A673 (cell line): ENCODE measurements around the gene CELF4. TPM values are rescaled to one million over a fixed set of nuclear protein-coding genes. Genes with fewer than 3 reads are reported as not detected.

Source experiments
- BruUV-seq: library from RNA; stranded (reverse); fragments of 400-500 nt; replicated peaks from 2 replicates; lab custom pipeline; 2021; lab: Mats Ljungman, UMichigan
- CTCF ChIA-PET: fragments of 300-600 bp; sonication (Branson Sonifier 250); formaldehyde crosslinking; loops from one replicate; lab custom pipeline; 2022; ENCODE audit warnings: antibody characterized with exemption; lab: Charles Lee
- POLR2A ChIA-PET: fragments of 300-600 bp; sonication (Branson Sonifier 250); formaldehyde crosslinking; loops from one replicate; lab custom pipeline; 2022; ENCODE audit warnings: antibody characterized with exemption; ENCODE audit not compliant: low non-redundant PET; lab: Charles Lee
- DNase-seq: peaks from one replicate; pipeline ENCODE4 v3.0.0-alpha.2; 2015; ENCODE audit warnings: low spot score
- H3K27ac ChIP-seq: fragments of 200-600 bp; sonication (generic); 2 replicates; pipeline ENCODE4 v1.5.1; 2016; ENCODE audit warnings: mixed run types, low read depth, mild to moderate bottlenecking, mixed read lengths, antibody characterized with exemption, low read length; ENCODE audit not compliant: poor library complexity, severe bottlenecking
- H3K27me3 ChIP-seq: fragments of 200-600 bp; sonication (generic); replicated peaks from 2 replicates; pipeline ENCODE4 v1.6.1; 2017; ENCODE audit warnings: mixed run types, low read depth, mild to moderate bottlenecking, mixed read lengths, antibody characterized with exemption, low read length; ENCODE audit not compliant: insufficient read depth, poor library complexity
- H3K36me3 ChIP-seq: fragments of 200-600 bp; sonication (generic); 2 replicates; pipeline ENCODE4 v1.6.1; 2016; ENCODE audit warnings: mixed run types, mild to moderate bottlenecking, mixed read lengths, antibody characterized with exemption, low read length; ENCODE audit not compliant: insufficient read depth, poor library complexity, severe bottlenecking
- H3K4me1 ChIP-seq: fragments of 200-600 bp; sonication (generic); 2 replicates; pipeline ENCODE4 v1.6.1; 2017; ENCODE audit warnings: mixed run types, mild to moderate bottlenecking, mixed read lengths, antibody characterized with exemption, low read length; ENCODE audit not compliant: insufficient read depth, poor library complexity, severe bottlenecking
- H3K4me3 ChIP-seq: fragments of 200-600 bp; sonication (generic); 2 replicates; pipeline ENCODE4 v1.5.1; 2016; ENCODE audit warnings: low read depth, mixed run types, mild to moderate bottlenecking, mixed read lengths, low read length; ENCODE audit not compliant: poor library complexity, severe bottlenecking
- H3K9me3 ChIP-seq: fragments of 200-600 bp; sonication (generic); 2 replicates; pipeline ENCODE4 v1.6.1; 2016; ENCODE audit warnings: mixed run types, low read depth, mild to moderate bottlenecking, mixed read lengths, antibody characterized with exemption, low read length; ENCODE audit not compliant: poor library complexity, severe bottlenecking
- EZH2 ChIP-seq: fragments of 200-600 bp; sonication (generic); IDR thresholded peaks from 2 replicates; pipeline ENCODE4 v1.6.1; 2017; ENCODE audit warnings: borderline replicate concordance, low read depth, mild to moderate bottlenecking, mixed read lengths, antibody characterized with exemption, low read length; ENCODE audit not compliant: poor library complexity, severe bottlenecking
- intact Hi-C: fragments of 100-400 bp; cut with micrococcal nuclease; formaldehyde crosslinking; loops from one replicate; pipeline ENCODE4 v1.10.0; 2022; ENCODE audit not compliant: unreplicated experiment
- total RNA-seq: library from RNA; stranded (reverse); gene quantifications from 2 replicates; pipeline ENCODE4 v1.2.3, GENCODE V29; 2021
- TF ChIP-seq, protein P1 (sequence below): fragments of 300-800, 200-600 bp; sonication (generic); conservative IDR thresholded peaks from 2 replicates; pipeline ENCODE4 v1.5.1; 2017; ENCODE audit warnings: low read depth, mild to moderate bottlenecking, antibody characterized with exemption, low read length, moderate library complexity, mixed read lengths

CELF4 gene
- total RNA-seq, 1 experiment from 2014 or later, result not detected

- no peaks in the 10 kb centered on the region for H3K27me3 ChIP-seq
- no peak for DNase-seq
- TF ChIP-seq EZH2, result no peak
- TF ChIP-seq, protein P1, sequence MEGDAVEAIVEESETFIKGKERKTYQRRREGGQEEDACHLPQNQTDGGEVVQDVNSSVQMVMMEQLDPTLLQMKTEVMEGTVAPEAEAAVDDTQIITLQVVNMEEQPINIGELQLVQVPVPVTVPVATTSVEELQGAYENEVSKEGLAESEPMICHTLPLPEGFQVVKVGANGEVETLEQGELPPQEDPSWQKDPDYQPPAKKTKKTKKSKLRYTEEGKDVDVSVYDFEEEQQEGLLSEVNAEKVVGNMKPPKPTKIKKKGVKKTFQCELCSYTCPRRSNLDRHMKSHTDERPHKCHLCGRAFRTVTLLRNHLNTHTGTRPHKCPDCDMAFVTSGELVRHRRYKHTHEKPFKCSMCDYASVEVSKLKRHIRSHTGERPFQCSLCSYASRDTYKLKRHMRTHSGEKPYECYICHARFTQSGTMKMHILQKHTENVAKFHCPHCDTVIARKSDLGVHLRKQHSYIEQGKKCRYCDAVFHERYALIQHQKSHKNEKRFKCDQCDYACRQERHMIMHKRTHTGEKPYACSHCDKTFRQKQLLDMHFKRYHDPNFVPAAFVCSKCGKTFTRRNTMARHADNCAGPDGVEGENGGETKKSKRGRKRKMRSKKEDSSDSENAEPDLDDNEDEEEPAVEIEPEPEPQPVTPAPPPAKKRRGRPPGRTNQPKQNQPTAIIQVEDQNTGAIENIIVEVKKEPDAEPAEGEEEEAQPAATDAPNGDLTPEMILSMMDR, result no peak
- no peaks in the 10 kb centered on the region for H3K9me3 ChIP-seq
- intact Hi-C loops, result no loop called here
- no peak overlapping the region for H3K27ac ChIP-seq
- no TSS peak for BruUV-seq
- ChIA-PET POLR2A (no interaction called here), CTCF (no interaction called here)
- no peaks in the 10 kb centered on the region for H3K4me1 ChIP-seq
- H3K4me3 ChIP-seq, result no peak overlapping the region
- H3K36me3 ChIP-seq, result no peaks in the 10 kb centered on the region
Measured at GRCh38 chr18:37598396-37598795, 32.8 kb upstream of the CELF4 start.

GRCh38 chr18:37590346-37590745 lies 24.7 kb upstream of the CELF4 start:
- POLR2A ChIA-PET, result no interaction called here
- Histone ChIP-seq H3K27ac (no peak overlapping the region), H3K27me3 (peaks cover 2% of the 10 kb centered on the region), H3K36me3 (no peaks in the 10 kb centered on the region), H3K9me3 (no peaks in the 10 kb centered on the region), H3K4me3 (no peak overlapping the region), H3K4me1 (no peaks in the 10 kb centered on the region)
- intact Hi-C loops, result no loop called here
- BruUV-seq, result no TSS peak
- TF ChIP-seq EZH2, result no peak
- TF ChIP-seq, protein P1, result no peak
- CTCF ChIA-PET, result no interaction called here
- no peak for DNase-seq

GRCh38 chr18:37588289-37588688 lies 22.7 kb upstream of the CELF4 start:
- TF ChIP-seq, protein P1, result no peak
- TF ChIP-seq EZH2, result no peak
- DNase-seq, result no peak
- intact Hi-C loops, result no loop called here
- ChIA-PET CTCF (no interaction called here), POLR2A (no interaction called here)
- no peak overlapping the region for H3K27ac ChIP-seq
- H3K4me3 ChIP-seq, result no peak overlapping the region
- no peaks in the 10 kb centered on the region for H3K36me3 ChIP-seq
- BruUV-seq, result no TSS peak
- peaks cover 5% of the 10 kb centered on the region for H3K27me3 ChIP-seq
- no peaks in the 10 kb centered on the region for H3K9me3 ChIP-seq
- no peaks in the 10 kb centered on the region for H3K4me1 ChIP-seq
